ENCODE measurements around the gene ONECUT2. TPM values are rescaled to one million over a fixed set of nuclear protein-coding genes. Genes with fewer than 3 reads are reported as not detected.
"Not testable (repeated sequence)": the region's sequence is repeated elsewhere in the genome, so short reads cannot be mapped to it uniquely, and the experiment has no call there.

Gene ONECUT2
- total and polyA plus RNA-seq, 5 experiments from 2014 or later, result not detected

- DNase-seq (no peak), ATAC-seq (no peak)
- no peak overlapping the region for H3K4me3 Mint-ChIP-seq
- H3K4me1 Mint-ChIP-seq, result no peaks in the 10 kb centered on the region
- no peak overlapping the region for H3K27ac Mint-ChIP-seq
- H3K9me3 Mint-ChIP-seq, result no peaks in the 10 kb centered on the region
- H3K27me3 Mint-ChIP-seq, result peaks cover 6 to 42% (median 16%) of the 10 kb centered on the region in 5 donors
- POLR2A ChIA-PET, result no interaction called here
- H3K36me3 Mint-ChIP-seq, result no peaks in the 10 kb centered on the region
Observed at GRCh38 chr18:57475408-57475807, 40.2 kb downstream of the ONECUT2 start.

- H3K27ac Mint-ChIP-seq, result no peak overlapping the region
- no peaks in the 10 kb centered on the region for H3K9me3 Mint-ChIP-seq
- POLR2A ChIA-PET, result no interaction called here
- DNase-seq (no peak), ATAC-seq (no peak)
- no peaks in the 10 kb centered on the region for H3K4me1 Mint-ChIP-seq
- no peaks in the 10 kb centered on the region for H3K36me3 Mint-ChIP-seq
- no peak overlapping the region for H3K4me3 Mint-ChIP-seq
- peaks cover 6 to 41% (median 13%) of the 10 kb centered on the region in 5 donors for H3K27me3 Mint-ChIP-seq
Observed at GRCh38 chr18:57475903-57476302, 40.7 kb downstream of the ONECUT2 start.

GRCh38 chr18:57480733-57481132 is 45.6 kb downstream of the ONECUT2 start:
- no peak overlapping the region for H3K4me3 Mint-ChIP-seq
- no peaks in the 10 kb centered on the region for H3K36me3 Mint-ChIP-seq
- peaks cover 4 to 32% (median 9%) of the 10 kb centered on the region in 5 donors for H3K27me3 Mint-ChIP-seq
- DNase-seq, result no peak
- H3K27ac Mint-ChIP-seq, result no peak overlapping the region
- no peaks in the 10 kb centered on the region for H3K9me3 Mint-ChIP-seq
- POLR2A ChIA-PET, result no interaction called here
- ATAC-seq, result no peak
- H3K4me1 Mint-ChIP-seq, result no peaks in the 10 kb centered on the region

GRCh38 chr18:57497372-57498294 is 62.5 kb downstream of the ONECUT2 start:
- Mint-ChIP-seq H3K9me3 (peaks cover 0 to 3% (median 0%) of the 10 kb centered on the region in 9 donors), H3K4me3 (no peak overlapping the region), H3K4me1 (no peaks in the 10 kb centered on the region), H3K36me3 (no peaks in the 10 kb centered on the region), H3K27ac (no peak overlapping the region), H3K27me3 (peaks cover 7 to 48% (median 14%) of the 10 kb centered on the region in 5 donors)
- ATAC-seq (no peak), DNase-seq (no peak)
- POLR2A ChIA-PET, result no interaction called here

- POLR2A ChIA-PET, result no interaction called here
- Mint-ChIP-seq H3K4me3 (no peak overlapping the region), H3K4me1 (no peaks in the 10 kb centered on the region), H3K9me3 (peaks cover 0 to 3% (median 0%) of the 10 kb centered on the region in 9 donors), H3K27me3 (peaks cover 7 to 36% (median 11%) of the 10 kb centered on the region in 5 donors), H3K27ac (no peak overlapping the region), H3K36me3 (no peaks in the 10 kb centered on the region)
- ATAC-seq (no peak), DNase-seq (no peak)
Observed at GRCh38 chr18:57498682-57499256, 63.6 kb downstream of the ONECUT2 start.

GRCh38 chr18:57502624-57503023 is 67.5 kb downstream of the ONECUT2 start:
- POLR2A ChIA-PET, result no interaction called here
- Mint-ChIP-seq H3K9me3 (no peaks in the 10 kb centered on the region), H3K4me3 (no peak overlapping the region), H3K4me1 (no peaks in the 10 kb centered on the region), H3K36me3 (no peaks in the 10 kb centered on the region), H3K27ac (no peak overlapping the region), H3K27me3 (peaks cover 7 to 52% (median 21%) of the 10 kb centered on the region in 5 donors)
- ATAC-seq (no peak), DNase-seq (no peak)

- ATAC-seq (no peak), DNase-seq (no peak)
- H3K4me3 Mint-ChIP-seq, result no peak overlapping the region
- H3K9me3 Mint-ChIP-seq, result no peaks in the 10 kb centered on the region
- POLR2A ChIA-PET, result no interaction called here
- no peaks in the 10 kb centered on the region for H3K4me1 Mint-ChIP-seq
- peaks cover 21 to 51% (median 30%) of the 10 kb centered on the region in 5 donors for H3K27me3 Mint-ChIP-seq
- no peaks in the 10 kb centered on the region for H3K36me3 Mint-ChIP-seq
- H3K27ac Mint-ChIP-seq, result no peak overlapping the region
Observed at GRCh38 chr18:57505231-57505630, 70.1 kb downstream of the ONECUT2 start.

- POLR2A ChIA-PET, result no interaction called here
- Mint-ChIP-seq H3K36me3 (no peaks in the 10 kb centered on the region), H3K9me3 (peaks cover 0 to 2% (median 0%) of the 10 kb centered on the region in 9 donors), H3K4me3 (no peak overlapping the region), H3K4me1 (no peaks in the 10 kb centered on the region), H3K27me3 (peaks cover 4 to 26% (median 17%) of the 10 kb centered on the region in 5 donors), H3K27ac (no peak overlapping the region)
- DNase-seq, result no peak
- no peak for ATAC-seq
Observed at GRCh38 chr18:57516056-57516455, 80.9 kb downstream of the ONECUT2 start.

GRCh38 chr18:57518533-57518932 is 83.4 kb downstream of the ONECUT2 start:
- Mint-ChIP-seq H3K9me3 (peaks cover 0 to 2% (median 0%) of the 10 kb centered on the region in 9 donors), H3K4me1 (peaks cover 0 to 5% (median 0%) of the 10 kb centered on the region in 4 donors), H3K27me3 (peaks cover 4 to 26% (median 17%) of the 10 kb centered on the region in 5 donors), H3K4me3 (no peak overlapping the region), H3K27ac (no peak overlapping the region), H3K36me3 (no peaks in the 10 kb centered on the region)
- DNase-seq, result no peak
- ATAC-seq, result no peak
- POLR2A ChIA-PET, result no interaction called here

GRCh38 chr18:57519668-57520424 is 84.7 kb downstream of the ONECUT2 start:
- Mint-ChIP-seq H3K9me3 (peaks cover 0 to 1% (median 0%) of the 10 kb centered on the region in 9 donors), H3K27me3 (peaks cover 4 to 26% (median 17%) of the 10 kb centered on the region in 5 donors), H3K36me3 (no peaks in the 10 kb centered on the region), H3K4me3 (no peak overlapping the region), H3K4me1 (peaks cover 0 to 5% (median 0%) of the 10 kb centered on the region in 4 donors), H3K27ac (no peak overlapping the region)
- ATAC-seq, result no peak
- no peak for DNase-seq
- POLR2A ChIA-PET, result no interaction called here

GRCh38 chr18:57522348-57522747 is 87.2 kb downstream of the ONECUT2 start:
- POLR2A ChIA-PET, H3K4me3 Mint-ChIP-seq, ATAC-seq, H3K27ac Mint-ChIP-seq, H3K9me3 Mint-ChIP-seq, H3K36me3 Mint-ChIP-seq, DNase-seq, H3K4me1 Mint-ChIP-seq: not testable (repeated sequence)
- H3K27me3 Mint-ChIP-seq, result peaks cover 3 to 26% (median 15%) of the 10 kb centered on the region in 5 donors

- Mint-ChIP-seq H3K4me1 (peaks cover 0 to 5% (median 0%) of the 10 kb centered on the region in 4 donors), H3K4me3 (no peak overlapping the region), H3K27me3 (peaks cover 3 to 20% (median 15%) of the 10 kb centered on the region in 5 donors), H3K27ac (no peak overlapping the region), H3K36me3 (no peaks in the 10 kb centered on the region), H3K9me3 (no peaks in the 10 kb centered on the region)
- POLR2A ChIA-PET, result no interaction called here
- no peak for ATAC-seq
- DNase-seq, result no peak
Observed at GRCh38 chr18:57523171-57523956, 88.2 kb downstream of the ONECUT2 start.

Data from naive thymus-derived CD8-positive, alpha-beta T cell (primary cell).